Amniotic epithelial cell (primary cell): ENCODE results near the gene CBLN3.

Experiments
- DNase-seq: peaks from one replicate; pipeline ENCODE4 v3.0.0-alpha.2; 2010; ENCODE audit warnings: low read depth

CBLN3 gene

DNA sequence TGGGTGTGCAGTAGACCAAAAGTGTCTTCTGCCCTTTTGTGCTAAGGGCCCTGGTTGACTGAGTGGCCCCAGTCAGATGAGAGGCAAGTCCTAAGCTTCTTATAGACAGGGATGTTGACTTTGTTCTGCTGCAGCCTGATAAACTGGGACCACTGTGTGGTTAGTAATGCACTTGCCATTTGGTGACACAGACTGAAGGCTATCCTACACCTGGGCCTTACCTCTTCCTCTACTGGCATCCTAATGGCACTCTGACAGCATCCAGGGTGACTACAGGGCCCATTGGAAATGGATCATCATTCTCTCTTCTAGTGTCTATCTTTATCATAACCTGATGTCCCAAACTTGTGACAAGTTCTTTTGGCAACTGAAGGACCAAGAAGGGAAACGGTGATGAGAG, 9.8 kb upstream of the CBLN3 start:
- DNase-seq = no peak

DNA sequence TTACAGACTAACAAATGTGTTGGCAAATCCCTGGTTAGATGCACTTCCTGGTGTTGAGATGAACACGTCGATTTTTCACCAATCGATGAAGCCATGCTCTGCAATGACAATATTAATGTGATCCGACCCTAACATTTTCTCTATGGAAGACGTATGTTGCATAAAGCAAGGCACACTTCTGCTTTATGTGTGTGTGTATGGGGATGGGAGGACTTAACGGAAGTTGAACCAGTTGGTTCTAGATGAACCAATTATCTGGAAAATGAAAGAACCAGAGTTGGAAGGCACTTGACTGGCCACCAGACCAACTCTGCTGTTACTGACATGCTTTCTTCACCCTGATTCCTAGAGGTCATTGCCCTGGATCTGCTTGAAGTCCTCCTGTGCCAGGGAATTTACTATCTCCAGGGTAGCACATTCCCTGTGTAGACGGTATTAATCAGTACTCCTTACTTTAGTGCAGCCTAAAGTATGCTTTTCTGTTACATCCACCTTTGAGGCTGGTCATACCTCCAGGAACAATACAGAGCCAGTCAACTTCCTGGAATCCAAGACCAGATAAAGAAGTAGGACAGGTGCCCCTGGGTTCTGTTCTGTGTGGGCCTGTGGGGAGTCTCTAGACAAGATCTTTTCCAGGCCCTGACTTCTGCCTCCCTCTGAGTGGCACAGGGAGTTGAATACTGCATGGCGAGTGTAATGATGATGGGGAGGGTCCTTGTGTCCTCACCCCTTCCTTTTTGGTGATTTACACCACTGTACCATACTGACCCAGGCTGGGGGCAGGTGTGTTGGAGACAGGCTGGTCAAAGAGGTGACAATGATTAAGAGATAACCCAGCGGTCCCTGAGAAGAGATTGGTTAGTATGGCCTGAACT, 9.0 kb upstream of the CBLN3 start:
- DNase-seq = no peak

DNA sequence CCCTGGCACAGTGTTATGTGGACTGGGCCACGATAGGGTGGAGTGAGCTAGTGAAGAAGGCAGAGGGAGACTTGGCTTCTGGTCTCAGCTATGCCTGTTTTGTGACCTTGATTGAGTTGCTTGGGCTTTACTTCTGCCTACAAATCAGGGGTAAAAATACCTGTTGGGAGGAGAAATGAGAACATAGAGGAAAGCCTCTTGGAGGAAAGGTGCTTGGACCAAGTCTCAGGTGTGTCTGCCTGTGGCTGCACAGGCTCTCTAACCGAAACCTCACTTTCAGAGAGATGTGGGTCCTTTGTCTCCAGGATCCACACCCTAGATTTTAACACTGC, 8.2 kb upstream of the CBLN3 start:
- no peak for DNase-seq

DNA sequence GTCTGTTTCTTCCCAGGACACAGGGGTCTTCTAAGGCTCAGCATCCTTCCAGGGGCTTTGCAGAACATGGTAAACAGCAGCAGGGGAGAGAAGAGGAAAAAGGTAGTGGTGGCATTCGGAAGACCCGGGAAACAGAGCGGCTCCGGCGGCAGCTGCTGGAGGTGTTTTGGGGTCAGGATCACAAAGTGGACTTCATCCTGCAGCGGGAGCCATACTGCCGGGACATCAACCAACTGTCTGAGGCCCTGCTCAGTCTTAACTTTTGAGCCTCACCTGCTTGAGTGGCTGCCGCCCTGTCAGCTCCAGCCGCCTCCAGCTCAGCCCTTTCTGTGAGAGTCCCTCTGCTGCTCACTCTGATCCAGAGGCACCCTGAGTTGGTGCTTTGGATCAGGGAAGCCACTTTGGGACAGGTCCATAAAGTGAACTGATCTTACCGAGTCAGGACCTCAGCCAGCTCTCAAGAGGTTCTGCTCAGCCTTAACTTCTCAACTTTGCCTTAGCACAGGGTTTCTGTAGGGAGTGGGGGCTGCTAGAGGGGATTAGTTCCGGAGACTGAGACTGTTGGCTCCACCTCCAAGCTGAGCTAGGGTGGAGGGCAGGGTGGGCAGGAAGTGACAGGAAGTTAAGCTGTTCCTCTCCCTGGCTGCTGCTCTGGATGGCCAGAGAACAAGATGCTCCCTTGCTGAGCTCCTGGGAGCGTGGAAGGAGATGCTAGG, 7.7 kb upstream of the CBLN3 start:
- no peak for DNase-seq

DNA sequence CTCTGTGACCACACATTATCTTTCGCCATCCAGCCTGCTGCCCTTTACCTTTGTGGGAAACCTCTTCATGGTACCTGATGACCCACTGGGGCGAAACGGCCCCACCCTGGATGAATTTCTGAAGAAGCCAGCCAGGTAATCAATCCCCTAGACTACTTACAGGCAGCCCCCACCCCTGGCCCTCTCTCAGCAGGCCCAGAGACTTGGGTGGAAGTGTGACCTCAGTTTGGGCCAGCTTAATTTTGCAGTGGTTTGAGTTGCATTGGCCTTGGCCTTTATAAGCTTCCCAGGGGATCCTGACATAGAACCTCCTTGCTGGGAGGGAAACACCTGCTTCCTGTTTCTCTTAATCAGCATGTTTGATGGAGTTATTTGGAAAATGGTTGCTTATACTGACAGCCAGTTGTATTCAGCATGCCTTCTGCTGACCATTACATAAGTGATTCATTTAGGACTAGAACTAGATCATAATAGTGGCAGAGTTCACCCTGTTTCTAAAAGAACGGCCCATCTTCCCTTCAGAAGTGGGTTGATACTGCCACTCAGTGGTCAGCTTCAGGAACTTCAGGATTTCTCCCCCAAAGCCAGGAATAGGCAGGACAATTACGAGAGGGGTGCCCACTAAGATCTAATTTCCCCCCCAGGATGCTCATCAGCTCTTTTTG, 7.0 kb upstream of the CBLN3 start:
- peak; percentile 79 for DNase-seq

DNA sequence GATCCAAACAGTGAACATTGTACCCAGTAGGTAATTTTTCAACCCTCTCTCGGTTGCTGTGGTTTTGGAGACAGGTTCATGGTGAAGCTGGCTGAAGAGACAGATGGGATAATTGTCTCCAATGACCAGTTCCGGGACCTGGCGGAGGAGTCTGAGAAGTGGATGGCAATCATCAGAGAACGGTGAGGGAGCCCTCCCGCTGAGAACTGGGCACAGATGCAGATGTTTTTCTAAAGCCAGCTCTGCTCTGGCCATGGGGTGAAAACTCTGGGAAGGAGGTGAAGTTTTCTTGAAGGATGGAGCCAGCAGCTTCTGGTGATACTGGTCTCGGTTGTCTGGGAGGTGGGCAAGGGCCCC, 6.5 kb upstream of the CBLN3 start:
- no peak for DNase-seq

DNA sequence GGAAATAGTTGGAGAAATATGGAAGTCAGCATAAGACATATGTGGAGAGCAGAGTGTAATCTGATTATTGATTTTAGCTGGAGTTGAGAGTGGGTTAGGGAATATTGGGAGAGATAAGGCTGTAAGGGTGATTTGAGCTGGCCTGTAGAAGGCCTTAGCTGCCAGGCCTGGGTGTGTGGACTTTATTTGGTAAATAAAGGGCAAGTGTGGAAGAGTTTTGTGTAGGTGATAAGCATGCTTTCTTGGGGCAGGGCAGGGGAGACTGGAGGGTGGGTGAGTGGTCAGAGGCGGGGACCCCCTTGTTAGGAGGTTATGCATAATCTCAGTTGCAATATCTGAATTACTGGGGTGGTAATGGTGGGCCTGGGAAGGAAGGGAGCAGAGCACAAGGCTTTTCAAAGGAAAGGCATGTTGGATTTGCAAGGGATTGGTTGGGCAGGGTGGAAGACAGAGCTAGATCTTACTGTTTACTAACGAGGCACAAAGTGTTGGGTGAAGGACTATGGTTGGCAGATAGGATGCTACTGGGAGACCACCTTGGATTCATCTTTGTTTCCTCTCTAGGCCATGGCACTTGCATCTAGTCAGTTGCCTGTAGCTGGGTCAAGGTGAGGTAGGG, 5.8 kb upstream of the CBLN3 start:
- no peak for DNase-seq

DNA sequence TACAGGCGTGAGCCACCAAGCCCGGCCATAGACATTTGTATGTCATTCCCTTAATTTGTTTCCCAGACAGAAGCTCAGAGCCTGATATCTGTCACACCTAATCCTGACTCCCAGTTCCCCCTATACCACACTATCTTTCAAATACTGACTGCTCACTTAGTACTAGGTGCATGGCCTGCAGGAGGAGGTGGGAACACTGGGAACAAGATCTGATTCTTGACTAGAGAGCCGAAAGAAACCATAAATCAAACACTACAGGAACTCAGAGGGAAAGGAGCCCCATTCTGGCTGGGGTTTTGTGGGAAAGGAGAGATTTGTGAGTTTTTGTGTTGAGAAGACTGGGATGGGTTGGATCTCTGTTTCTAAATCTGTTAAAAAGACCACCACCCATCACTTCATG, 5.2 kb upstream of the CBLN3 start:
- DNase-seq = no peak

DNA sequence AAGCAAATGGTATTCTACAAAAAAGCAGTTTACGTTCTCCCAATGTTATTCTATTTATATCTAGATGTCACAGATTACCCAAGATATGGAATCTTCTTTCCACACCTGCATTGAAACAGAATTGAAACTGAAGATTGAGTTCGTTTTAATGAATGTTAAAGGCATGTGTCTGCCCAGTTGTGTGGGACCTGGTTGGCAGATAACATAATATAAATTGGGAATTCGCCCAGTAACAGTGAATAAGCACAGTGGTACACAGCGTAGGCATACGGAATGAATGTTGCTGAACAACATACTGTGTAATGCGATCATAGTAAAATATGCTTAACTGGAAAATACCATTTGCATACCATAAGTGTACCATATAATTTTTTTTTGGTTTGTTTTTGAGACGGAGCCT, 4.6 kb upstream of the CBLN3 start:
- DNase-seq = no peak

DNA sequence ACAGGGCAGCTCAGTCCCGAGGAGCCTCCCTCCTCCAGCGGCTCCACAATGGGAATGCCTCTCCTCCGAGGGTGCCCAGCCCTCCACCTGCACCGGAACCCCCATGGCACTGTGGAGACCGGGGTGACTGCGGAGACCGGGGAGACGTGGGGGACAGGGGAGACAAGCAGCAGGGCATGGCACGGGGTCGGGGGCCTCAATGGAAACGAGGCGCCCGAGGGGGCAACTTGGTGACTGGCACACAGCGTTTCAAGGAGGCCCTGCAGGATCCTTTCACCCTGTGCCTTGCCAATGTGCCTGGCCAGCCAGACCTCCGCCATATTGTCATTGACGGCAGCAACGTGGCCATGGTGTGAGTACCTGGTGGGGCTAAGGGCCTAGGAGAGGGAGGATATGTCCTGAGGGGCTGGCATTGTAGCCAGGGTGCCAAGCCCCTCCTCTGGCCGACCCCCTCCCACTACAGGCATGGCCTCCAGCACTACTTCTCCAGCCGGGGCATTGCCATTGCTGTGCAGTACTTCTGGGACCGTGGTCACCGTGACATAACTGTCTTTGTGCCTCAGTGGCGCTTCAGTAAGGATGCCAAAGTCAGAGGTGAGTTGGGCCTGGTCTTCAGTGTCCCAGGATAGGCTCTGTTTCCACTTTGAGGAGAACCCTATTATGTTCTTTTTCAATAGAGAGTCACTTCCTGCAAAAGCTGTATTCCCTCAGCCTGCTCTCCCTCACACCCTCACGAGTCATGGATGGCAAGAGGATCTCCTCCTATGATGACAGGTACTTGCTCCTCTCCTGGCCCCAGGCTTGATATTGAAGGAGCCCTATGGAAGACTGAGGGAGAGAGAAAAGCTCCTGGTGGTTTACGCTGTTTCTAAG, 3.0 kb upstream of the CBLN3 start:
- no peak for DNase-seq

DNA sequence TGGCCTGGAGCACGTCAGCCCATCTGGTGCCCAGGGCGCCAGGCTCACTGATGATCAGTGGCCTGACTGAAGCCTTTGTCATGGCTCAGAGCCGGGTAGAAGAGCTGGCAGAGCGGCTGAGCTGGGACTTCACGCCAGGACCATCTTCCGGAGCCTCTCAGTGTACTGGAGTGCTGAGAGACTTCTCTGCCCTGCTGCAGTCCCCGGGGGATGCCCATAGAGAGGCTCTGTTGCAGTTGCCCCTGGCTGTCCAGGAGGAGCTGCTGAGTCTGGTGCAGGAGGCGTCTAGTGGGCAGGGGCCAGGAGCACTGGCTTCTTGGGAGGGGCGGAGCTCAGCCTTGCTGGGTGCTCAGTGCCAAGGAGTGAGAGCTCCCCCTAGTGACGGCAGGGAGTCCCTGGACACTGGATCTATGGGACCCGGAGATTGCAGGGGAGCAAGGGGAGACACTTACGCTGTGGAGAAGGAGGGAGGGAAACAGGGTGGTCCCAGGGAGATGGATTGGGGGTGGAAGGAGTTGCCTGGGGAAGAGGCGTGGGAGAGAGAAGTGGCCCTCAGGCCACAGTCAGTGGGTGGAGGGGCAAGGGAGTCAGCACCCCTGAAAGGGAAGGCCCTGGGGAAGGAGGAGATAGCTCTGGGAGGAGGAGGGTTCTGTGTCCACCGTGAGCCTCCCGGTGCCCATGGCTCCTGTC, 2.2 kb upstream of the CBLN3 start:
- DNase-seq = peak; percentile 87

DNA sequence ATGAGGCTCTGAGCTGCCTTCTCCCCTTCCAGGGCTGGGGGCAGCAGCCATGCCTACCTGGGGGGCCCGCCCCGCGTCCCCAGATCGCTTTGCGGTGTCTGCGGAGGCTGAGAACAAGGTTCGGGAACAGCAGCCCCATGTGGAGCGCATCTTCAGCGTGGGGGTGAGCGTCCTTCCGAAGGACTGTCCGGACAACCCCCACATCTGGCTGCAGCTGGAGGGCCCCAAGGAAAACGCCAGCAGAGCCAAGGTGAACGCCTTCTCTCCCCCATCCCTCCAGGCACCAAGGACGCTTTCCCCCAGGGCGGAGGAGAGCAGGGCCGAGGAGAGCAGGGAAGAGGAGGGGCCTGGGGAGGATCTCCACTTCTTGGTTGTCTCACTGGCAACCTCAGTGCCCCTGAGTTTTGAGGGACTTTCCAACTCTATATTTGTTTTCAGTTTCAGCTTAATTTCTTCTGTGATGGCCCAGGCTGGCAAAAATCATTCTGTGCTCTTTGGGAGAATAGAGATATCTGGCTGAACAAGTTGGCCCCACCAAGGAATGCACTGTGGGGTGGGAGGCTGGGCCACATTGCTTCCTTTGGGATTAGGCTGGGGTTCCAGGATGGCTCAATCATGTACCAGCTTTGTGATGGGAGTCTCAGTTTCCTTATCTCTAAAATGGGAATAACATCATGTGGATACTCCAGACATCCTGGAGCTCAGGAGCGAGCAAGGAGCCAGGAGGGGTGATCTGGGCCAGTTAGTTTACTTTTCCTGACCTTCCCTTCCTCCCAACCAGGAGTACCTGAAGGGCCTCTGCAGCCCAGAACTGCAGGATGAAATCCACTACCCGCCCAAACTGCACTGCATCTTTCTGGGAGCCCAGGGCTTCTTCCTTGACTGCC, 1.5 kb upstream of the CBLN3 start:
- peak; percentile 59 for DNase-seq

DNA sequence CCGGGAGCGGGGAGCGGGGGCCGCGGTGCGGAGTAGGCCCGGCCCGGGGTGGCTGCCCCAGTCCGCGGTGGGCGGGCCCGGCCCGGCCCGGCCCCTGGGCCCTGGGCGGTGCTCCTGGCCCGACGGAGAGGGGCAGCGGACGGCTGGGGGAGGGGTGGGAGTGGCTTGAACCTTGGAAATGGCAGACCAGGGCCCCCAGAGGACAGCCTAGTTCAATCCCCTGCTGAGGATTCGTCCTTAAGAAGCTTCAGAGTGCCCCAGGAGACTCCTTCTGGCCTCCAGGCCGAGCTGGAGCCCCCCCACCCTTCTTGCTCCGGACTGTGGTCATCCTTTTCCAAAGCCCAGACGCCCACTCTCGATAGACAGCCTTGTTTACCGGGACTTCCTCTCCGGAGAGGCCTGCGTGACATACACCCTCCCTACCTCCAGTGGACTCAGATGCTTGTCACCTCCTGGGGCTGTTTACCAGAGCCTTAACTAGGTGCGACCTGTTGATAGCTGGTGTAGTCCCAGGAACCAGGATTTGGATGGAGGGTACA, 744 bp upstream of the CBLN3 start:
- DNase-seq = peak; percentile 70

DNA sequence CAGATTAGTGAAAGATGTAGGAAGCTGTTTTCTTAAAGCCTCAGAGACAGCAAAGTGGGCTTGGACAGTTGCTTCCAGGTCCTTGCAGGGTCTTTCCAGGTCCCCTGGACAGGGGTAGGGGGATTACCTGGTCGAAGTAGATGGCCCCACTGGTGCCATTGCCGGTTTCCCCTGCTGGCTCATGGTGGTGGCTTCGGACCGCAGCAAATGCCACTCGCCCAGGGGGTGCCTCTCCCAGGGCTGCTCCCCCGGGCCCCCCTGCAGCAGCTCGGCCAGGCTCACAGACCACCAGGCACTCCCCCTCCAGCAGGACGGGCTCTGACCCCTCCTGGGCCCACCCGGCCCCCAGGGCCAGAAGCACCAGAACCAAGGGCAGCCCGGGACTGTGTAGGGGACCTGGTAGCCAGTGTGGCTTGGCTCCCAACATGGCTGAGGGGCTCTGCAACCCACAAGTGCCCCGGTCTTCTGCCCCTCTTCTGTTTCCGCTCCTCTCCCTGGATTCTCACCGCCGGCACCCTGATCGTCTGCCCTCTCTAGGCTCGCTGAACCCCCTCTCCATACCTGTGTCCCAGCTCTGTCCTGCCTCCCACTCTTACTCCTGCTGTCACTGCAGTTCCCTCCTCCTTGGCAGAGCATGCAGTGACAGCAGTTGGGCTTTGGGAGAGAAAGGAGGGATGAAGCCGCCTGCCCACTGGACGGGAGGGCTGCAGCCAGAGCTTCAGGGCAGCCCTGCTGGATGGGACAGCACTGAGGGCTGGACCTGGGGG, 657 bp downstream of the CBLN3 start:
- no peak for DNase-seq

DNA sequence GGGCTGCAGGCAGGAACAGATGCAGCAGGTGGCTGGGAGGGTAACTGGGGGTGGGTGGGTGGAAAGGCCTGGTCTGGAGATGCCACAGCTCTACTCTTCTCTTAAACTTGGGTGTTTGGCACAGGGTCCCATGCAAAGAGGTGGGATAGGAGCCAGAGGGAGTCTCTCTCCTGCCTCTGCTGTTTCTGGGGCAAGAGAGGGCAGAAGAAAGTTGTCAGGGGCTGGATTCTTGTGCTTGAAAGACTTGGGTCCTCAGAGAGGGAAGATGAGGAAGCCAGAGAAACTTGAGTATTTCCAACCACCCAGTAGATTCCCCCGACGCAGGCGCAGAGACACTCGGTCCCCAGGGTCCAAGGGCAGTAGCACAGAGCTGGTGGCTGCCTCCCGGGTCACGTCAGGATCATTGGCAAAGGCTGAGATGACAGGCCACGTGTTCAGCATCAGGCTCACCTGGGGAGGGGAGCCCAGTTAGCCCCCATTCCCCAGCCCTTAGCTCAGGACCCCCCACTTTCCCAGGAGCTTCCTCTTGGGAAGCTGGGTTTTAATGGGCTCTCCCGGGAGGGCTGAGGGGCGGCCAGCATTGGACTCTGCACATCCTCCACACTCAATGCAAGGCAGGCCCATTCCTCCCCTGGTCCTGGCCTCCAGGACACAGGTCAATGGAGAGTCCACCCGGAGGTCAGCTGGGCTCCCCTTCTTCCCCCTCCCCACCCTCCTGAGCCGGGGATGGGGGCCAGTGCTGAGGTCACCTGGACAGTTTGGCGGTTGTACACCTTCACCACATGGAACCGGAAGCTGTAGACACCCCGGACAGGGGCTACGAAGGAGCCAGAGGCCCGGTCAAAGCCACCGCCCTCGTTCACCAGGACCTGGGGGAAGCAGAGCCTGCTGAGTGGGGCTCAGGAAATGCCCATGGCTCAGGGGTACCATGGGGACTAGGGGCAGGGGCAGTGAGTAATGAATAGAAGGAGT, 1.6 kb downstream of the CBLN3 start:
- no peak for DNase-seq

DNA sequence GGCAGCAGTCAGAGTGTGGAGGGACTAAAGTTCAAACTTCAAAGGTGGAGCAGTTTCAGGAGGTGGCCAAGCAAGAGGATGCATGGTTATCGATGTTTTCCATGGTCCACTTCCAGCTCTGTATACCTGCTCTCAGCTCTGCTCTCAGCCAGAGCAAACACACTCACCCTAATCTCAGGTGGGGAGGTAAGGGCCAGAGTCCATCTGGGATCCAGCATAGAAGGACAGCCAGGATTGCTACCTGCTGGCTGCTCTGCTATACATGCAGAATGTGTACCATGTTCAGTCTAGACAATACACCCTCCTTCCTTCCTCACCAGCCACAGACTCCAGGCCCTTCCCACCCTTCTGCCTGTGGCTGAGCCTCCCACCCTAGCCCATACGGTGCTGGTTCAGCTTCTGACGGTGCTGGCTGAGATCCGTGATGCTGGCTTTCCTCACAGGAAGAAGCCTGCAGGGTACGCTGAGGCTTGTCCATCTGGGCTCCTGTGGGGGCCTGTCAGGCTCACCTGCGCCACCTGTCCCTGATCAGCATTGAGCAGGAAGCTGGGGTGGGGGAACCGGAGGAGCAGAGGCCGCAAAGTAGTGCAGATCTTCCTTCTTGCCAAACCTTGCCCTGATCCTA, 2.4 kb downstream of the CBLN3 start:
- no peak for DNase-seq

DNA sequence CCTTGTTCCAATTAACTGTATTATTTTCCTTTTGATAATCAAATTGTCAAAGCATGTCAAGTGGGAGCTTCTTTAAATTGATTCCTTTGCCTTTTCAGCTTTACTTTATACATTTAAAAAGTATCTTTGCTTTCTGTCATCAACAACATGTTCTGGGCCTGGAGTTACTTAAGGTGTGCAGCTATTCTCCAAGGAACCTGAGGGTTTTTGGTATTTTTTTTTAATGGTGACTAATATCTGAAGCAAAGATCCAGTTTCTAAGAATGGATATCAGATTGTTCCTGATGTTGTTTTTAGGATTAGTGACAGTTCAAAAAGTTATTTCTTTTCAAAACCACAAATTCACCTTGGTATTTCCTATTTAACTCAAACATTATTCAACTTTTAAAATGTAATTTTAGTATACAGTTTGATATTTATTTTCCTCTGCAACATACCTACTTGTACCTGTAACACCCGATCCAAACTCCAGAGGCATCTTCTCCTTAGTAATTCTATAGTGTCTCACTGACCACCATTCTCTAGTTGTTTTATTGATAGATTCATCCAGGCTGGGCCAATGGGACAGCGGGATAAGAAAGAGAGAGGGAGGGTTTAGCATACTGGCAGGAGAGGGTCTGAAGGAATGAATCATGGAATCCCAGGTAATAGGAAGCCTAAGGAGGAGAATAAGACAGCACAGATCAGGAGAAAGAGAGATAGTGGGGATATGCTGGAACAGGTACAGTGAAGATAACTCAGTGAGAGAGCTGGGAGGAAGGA, 3.1 kb downstream of the CBLN3 start:
- no peak for DNase-seq
